LNCAP (cell line): ENCODE results near the gene SRBD1.

Experiments
- CTCF ChIP-seq: fragments of 450-650 bp; IDR thresholded peaks from 2 replicates; pipeline ENCODE4 v1.5.1; 2017; ENCODE audit warnings: mild to moderate bottlenecking

Gene SRBD1

GRCh38 chr2:45452866-45453265, 158.2 kb downstream of the SRBD1 start:
- no peak for TF ChIP-seq CTCF

GRCh38 chr2:45450634-45451033, 160.4 kb downstream of the SRBD1 start:
- TF ChIP-seq CTCF = no peak

GRCh38 chr2:45448217-45448616, 162.8 kb downstream of the SRBD1 start:
- no peak for TF ChIP-seq CTCF

- no peak for TF ChIP-seq CTCF
Measured at GRCh38 chr2:45446016-45446415, 165.1 kb downstream of the SRBD1 start.

GRCh38 chr2:45445037-45445436, 166.0 kb downstream of the SRBD1 start:
- TF ChIP-seq CTCF = no peak

- no peak for TF ChIP-seq CTCF
Measured at GRCh38 chr2:45443012-45443411, 168.1 kb downstream of the SRBD1 start.

GRCh38 chr2:45442026-45442425, 169.0 kb downstream of the SRBD1 start:
- TF ChIP-seq CTCF = no peak

GRCh38 chr2:45441571-45441970, 169.5 kb downstream of the SRBD1 start:
- no peak for TF ChIP-seq CTCF
